DMS79 (cell line): ENCODE data around the gene TMEM179.
A peak's percentile ranks its signal among the peaks of the same experiment; 100 is the strongest.
"Not testable (repeated sequence)": the region's sequence is repeated elsewhere in the genome, so short reads cannot be mapped to it uniquely, and the experiment has no call there.

Source experiments
- DNase-seq: peaks from one replicate; lab custom pipeline; 2025; lab: John Stamatoyannopoulos, UW

The TMEM179 gene

GRCh38 chr14:104637546-104638003, 33.0 kb upstream of the TMEM179 start:
- no peak for DNase-seq

- not testable (repeated sequence) for DNase-seq
Measured at GRCh38 chr14:104636846-104637545, 32.4 kb upstream of the TMEM179 start.

- DNase-seq = no peak
Measured at GRCh38 chr14:104636131-104636530, 31.6 kb upstream of the TMEM179 start.

- DNase-seq = no peak
Measured at GRCh38 chr14:104635717-104636116, 31.1 kb upstream of the TMEM179 start.

GRCh38 chr14:104634886-104635570, 30.5 kb upstream of the TMEM179 start:
- DNase-seq = no peak

- no peak for DNase-seq
Measured at GRCh38 chr14:104634138-104634760, 29.7 kb upstream of the TMEM179 start.

- no peak for DNase-seq
Measured at GRCh38 chr14:104633276-104634137, 28.9 kb upstream of the TMEM179 start.

- DNase-seq = no peak
Measured at GRCh38 chr14:104632781-104633180, 28.2 kb upstream of the TMEM179 start.

- no peak for DNase-seq
Measured at GRCh38 chr14:104624939-104625338, 20.4 kb upstream of the TMEM179 start.

GRCh38 chr14:104614126-104614812, 9.7 kb upstream of the TMEM179 start:
- DNase-seq = no peak

- DNase-seq = no peak
Measured at GRCh38 chr14:104611881-104612280, 7.3 kb upstream of the TMEM179 start.

- no peak for DNase-seq
Measured at GRCh38 chr14:104610749-104611310, 6.3 kb upstream of the TMEM179 start.

- DNase-seq = no peak
Measured at GRCh38 chr14:104609666-104610065, 5.1 kb upstream of the TMEM179 start.

GRCh38 chr14:104603711-104604401, 716 bp downstream of the TMEM179 start:
- peak; percentile 44 for DNase-seq

GRCh38 chr14:104602933-104603325, 1.6 kb downstream of the TMEM179 start:
- DNase-seq = no peak

- DNase-seq = peak; percentile 23
Measured at GRCh38 chr14:104602315-104602932, 2.1 kb downstream of the TMEM179 start.

- peak; percentile 76 for DNase-seq
Measured at GRCh38 chr14:104601786-104602185, 2.8 kb downstream of the TMEM179 start.

GRCh38 chr14:104600805-104601204, 3.8 kb downstream of the TMEM179 start:
- DNase-seq = no peak

- DNase-seq = peak; percentile 28
Measured at GRCh38 chr14:104600141-104600643, 4.4 kb downstream of the TMEM179 start.

- no peak for DNase-seq
Measured at GRCh38 chr14:104599446-104599845, 5.1 kb downstream of the TMEM179 start.
